Fibroblast of lung (primary cell): ENCODE data around the gene ACAT2.

Source experiments
- CTCF ChIP-seq, 2 donors: IDR thresholded peaks in 1 of 2; conservative IDR thresholded peaks in 1 of 2; 1 replicate in 1 of 2; 2 replicates in 1 of 2; pipeline ENCODE4 v1.5.1; 2011 to 2012; ENCODE audit warnings: low read length in 2 of 2, control low read depth in 1 of 2, inconsistent platforms in 1 of 2, low read depth in 1 of 2, mild to moderate bottlenecking in 1 of 2
- EZH2 ChIP-seq: IDR thresholded peaks from 2 replicates; pipeline ENCODE4 v1.5.1; 2012; ENCODE audit warnings: low read length, control low read depth, mild to moderate bottlenecking; ENCODE audit errors: missing control alignments

- TF ChIP-seq CTCF (conservative IDR thresholded peaks at IDR 0.05 in 1 of 2, IDR thresholded peaks at IDR 0.05 in 1 of 2; ENCODE audit: low read depth in 1 of 2, low read length in 2 of 2) (no peak), EZH2 (no peak)
Measured at GRCh38 chr6:159742165-159742564, 19.7 kb upstream of the ACAT2 start.
